Prostate gland (tissue), 2 donors: ENCODE results near the gene GFRAL. TPM values are rescaled to one million over a fixed set of nuclear protein-coding genes. Genes with fewer than 3 reads are reported as not detected.

ENCODE experiments used
- DNase-seq: peaks from one replicate; pipeline ENCODE4 v3.0.0-alpha.2; 2019; ENCODE audit warnings: low spot score
- H3K27ac ChIP-seq, 2 donors: fragments of 200-600 bp; sonication (generic); 2 replicates each; pipeline ENCODE4 v1.5.1; 2017 to 2019
- H3K27me3 ChIP-seq: fragments of 200-600 bp; sonication (generic); replicated peaks from 2 replicates; pipeline ENCODE4 v1.5.1; 2019; ENCODE audit not compliant: insufficient read depth
- H3K36me3 ChIP-seq, 2 donors: fragments of 200-600 bp; sonication (generic); 1 replicate in 1 of 2; 2 replicates in 1 of 2; pipeline versions ENCODE4 v1.5.1 to v1.8.1; 2017 to 2019
- H3K4me1 ChIP-seq: fragments of 200-600 bp; sonication (generic); replicated peaks from 2 replicates; pipeline ENCODE4 v1.5.1; 2019
- H3K4me3 ChIP-seq, 2 donors: fragments of 200-600 bp; sonication (generic); 2 replicates each; pipeline ENCODE4 v1.5.1; 2017 to 2019
- H3K9me3 ChIP-seq: fragments of 200-600 bp; sonication (generic); 2 replicates; pipeline ENCODE4 v1.5.1; 2017
- POLR2A ChIP-seq: fragments of 450-650 bp; IDR thresholded peaks from one replicate; pipeline ENCODE4 v1.6.1; 2016; ENCODE audit warnings: antibody characterized with exemption, mild to moderate bottlenecking
- POLR2AphosphoS5 ChIP-seq: sonication (generic); formaldehyde crosslinking; IDR thresholded peaks from one replicate; pipeline ENCODE4 v1.6.1; 2017; ENCODE audit warnings: antibody characterized with exemption
- WGBS: methylation state at CpG from one replicate; pipeline ENCODE4 v1.1.5; 2018; 5-methylcytosine and 5-hydroxymethylcytosine counted together
- intact Hi-C: fragments of 100-400 bp; cut with DNase I; formaldehyde crosslinking; loops from one replicate; pipeline ENCODE4 v1.14.2; 2022
- total RNA-seq, 2 donors: library from RNA; depleted of rRNA; stranded (reverse); fragments of >200 nt; gene quantifications; one replicate each; pipeline ENCODE4 v1.1.0, GENCODE V29; 2016
- TF ChIP-seq, protein P1 (sequence below), 4 experiments: fragments of 200-600 bp in 2 of 4; fragments of 450-650 bp in 2 of 4; sonication (generic) in 2 of 4; IDR thresholded peaks; 1 replicate in 3 of 4; 2 replicates in 1 of 4; pipeline ENCODE4 v1.5.1; 2016 to 2019; ENCODE audit warnings: antibody characterized with exemption in 4 of 4, mild to moderate bottlenecking in 2 of 4, moderate library complexity in 2 of 4

GFRAL gene
- total RNA-seq, 2 donors from 2014 or later = not detected

DNA sequence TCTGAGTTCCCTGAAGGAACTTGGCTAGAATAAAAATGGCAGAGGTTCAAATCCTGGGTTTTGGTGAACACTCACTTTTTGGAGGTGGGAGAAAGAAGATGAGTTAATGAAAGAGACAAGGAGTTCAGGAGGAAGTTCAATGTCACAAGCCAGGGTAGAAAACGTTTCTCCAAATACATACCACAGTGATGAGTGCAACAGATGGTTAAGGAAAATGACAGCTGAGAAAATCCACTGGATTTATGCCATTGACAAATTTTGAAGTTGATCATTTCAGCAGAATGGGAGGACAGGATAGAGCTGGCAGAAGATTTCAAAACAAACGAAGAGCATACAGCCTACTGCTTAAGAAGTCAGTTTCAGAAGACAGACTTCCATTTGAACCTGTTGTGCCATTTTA lies 122.7 kb downstream of the GFRAL start:
- Histone ChIP-seq H3K4me3 (no peak overlapping the region), H3K27ac (no peak overlapping the region), H3K4me1 (no peaks in the 10 kb centered on the region), H3K36me3 (no peaks in the 10 kb centered on the region), H3K27me3 (no peaks in the 10 kb centered on the region), H3K9me3 (no peaks in the 10 kb centered on the region)
- DNase-seq = no peak
- intact Hi-C loops = no loop called here
- TF ChIP-seq POLR2A (no peak), POLR2AphosphoS5 (no peak)
- TF ChIP-seq, protein P1, sequence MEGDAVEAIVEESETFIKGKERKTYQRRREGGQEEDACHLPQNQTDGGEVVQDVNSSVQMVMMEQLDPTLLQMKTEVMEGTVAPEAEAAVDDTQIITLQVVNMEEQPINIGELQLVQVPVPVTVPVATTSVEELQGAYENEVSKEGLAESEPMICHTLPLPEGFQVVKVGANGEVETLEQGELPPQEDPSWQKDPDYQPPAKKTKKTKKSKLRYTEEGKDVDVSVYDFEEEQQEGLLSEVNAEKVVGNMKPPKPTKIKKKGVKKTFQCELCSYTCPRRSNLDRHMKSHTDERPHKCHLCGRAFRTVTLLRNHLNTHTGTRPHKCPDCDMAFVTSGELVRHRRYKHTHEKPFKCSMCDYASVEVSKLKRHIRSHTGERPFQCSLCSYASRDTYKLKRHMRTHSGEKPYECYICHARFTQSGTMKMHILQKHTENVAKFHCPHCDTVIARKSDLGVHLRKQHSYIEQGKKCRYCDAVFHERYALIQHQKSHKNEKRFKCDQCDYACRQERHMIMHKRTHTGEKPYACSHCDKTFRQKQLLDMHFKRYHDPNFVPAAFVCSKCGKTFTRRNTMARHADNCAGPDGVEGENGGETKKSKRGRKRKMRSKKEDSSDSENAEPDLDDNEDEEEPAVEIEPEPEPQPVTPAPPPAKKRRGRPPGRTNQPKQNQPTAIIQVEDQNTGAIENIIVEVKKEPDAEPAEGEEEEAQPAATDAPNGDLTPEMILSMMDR (IDR thresholded peaks at IDR 0.05) = no peak
- 41% methylated on average over 2 of the region's 2 CpGs for WGBS

Other genes starting within 250 kb of the GFRAL start
- gene HCRTR2, start 153.0 kb upstream of the GFRAL start, total RNA-seq = not detected